ENCODE measurements around the gene STAT3.

GRCh38 chr17:42378359-42378958 lies 9.8 kb downstream of the STAT3 start:
- no peak for TF ChIP-seq CTCF (IDR thresholded peaks at IDR 0.05)
- no peak for TF ChIP-seq POLR2A (IDR thresholded peaks at IDR 0.05)
- TF ChIP-seq POLR2AphosphoS5 (IDR thresholded peaks at IDR 0.05) = no peak
